C1 segment of cervical spinal cord (tissue), 14 donors: ENCODE results near the gene C6orf62.
A peak's percentile ranks its signal among the peaks of the same experiment; 100 is the strongest.
"Not testable (repeated sequence)": the region's sequence is repeated elsewhere in the genome, so short reads cannot be mapped to it uniquely, and the experiment has no call there.

Source experiments
- DNase-seq, 14 donors: peaks; one replicate each; lab custom pipeline; 2025; lab: John Stamatoyannopoulos, UW

Gene C6orf62

DNA sequence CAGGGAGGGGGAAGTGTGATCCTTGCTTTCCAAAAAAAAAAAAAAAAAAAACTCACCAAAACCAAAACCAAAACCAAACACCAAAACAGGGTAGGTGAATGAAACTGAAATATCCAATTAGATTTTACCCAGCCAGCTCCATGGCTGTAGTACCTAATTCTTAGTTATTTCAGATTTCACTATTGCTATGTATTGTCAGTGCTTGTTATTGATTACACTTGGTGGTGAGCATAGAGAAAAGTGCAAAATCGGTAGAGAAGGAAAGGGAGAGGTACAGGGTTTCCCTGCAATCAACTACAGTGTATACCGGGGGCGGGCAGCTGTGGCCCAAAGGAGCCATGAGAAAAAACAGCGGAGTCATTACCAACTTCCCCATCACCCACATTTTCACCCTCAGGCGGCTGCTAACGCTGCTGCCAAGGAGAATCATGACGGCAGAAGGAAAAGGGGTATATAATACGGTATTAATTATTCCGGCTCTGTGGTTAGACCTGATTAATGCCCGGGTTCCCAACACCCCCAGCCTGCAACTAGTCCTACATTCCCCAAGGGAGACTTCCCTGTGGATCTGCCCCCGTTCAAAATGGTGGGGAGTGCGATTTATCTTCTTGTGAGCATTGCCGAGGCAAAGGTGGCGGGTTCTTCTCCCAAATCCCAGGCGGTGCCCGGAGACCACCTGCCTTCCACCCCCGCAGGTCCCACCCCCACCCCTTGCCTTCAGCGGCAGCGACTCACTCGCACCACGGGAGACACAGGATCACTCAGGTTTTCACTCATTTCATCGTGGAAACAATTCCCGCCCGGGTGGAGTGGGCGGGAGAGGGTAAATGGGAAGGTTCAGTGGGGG is at the start of gene C6orf62:
TSS of gene C6orf62 (minus strand) at position 30 of the 847 bp plus-strand sequence. CDS start 486 bp downstream, outside the sequence.
- DNase-seq, result peak in 5 of 14 donors; percentile 10 to 38 (median 14)

DNA sequence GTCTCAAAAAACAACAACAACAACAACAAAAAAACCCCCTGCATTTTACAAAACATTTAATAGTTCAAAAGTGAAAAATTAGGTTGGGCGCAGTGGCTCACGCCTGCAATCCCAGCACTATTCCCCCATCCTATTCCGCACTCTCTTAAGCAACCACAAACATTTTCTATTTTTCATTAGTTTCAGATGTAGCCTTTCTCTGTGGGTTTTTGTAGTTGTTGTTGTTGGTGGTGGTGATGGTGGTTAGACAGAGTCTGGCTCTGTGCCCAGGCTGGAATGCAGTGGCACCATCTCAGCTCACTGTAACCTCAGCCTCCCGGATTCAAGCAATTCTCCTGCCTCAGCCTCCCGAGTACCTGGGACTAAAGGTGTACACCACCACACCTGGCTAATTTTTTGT is 49.4 kb upstream of the C6orf62 start:
- no peak for DNase-seq

DNA sequence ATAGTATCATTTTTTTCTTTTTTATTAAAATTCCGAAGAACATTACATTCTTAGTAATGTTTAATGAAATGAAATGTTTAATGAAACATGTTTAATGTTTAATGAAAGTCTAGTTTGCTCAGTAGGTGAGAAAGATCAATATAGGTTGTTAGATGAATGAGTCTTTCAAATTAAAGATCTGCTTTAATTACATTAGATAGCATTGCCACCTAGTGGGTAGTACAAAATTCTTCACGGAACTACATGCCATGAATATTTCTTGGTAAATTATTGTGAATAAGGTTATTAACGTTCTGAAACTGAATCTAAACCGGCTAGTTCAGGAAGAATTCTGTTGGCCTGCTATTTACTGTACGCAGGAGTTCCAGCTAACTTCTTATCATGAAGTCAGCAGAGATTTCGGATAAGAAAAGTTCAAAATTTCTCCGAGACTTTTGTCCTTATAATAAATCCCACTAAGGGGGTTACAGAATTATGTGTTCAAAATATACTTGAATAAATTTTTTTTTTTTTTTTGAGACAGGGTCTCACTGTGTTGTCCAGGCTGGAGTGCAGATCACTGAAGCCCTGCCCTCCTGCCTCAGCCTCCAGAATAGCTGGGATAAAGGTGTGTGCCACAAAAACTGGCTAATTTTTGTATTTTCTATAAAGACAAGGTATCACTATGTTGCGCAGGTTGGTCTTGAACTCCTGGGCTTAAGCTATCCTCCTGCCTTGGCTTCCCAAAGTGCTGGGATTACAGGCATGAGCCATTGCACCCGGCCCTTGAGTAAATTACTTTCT is 47.9 kb upstream of the C6orf62 start:
- DNase-seq, result no peak

DNA sequence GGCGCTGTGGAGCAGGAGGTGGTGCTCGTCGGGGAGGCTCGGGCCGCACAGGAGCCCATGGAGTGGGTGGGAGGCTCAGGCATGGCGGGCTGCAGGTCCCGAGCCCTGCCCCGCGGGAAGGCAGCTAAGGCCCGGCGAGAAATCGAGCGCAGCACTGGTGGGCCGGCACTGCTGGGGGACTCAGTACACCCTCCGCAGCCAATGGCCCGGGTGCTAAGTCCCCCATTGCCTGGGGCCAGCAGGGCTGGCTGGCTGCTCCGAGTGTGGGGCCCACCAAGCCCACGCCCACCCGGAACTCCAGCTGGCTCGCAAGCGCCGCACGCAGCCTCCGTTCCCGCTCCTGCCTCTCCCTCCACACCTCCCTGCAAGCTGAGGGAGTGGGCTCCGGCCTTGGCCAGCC is 47.0 kb upstream of the C6orf62 start:
- not testable (repeated sequence) for DNase-seq

GRCh38 chr6:24764833-24765828 is 46.2 kb upstream of the C6orf62 start:
- not testable (repeated sequence) for DNase-seq

- no peak for DNase-seq
These were observed 44.6 kb upstream of the C6orf62 start for GRCh38 chr6:24763578-24763977.

DNA sequence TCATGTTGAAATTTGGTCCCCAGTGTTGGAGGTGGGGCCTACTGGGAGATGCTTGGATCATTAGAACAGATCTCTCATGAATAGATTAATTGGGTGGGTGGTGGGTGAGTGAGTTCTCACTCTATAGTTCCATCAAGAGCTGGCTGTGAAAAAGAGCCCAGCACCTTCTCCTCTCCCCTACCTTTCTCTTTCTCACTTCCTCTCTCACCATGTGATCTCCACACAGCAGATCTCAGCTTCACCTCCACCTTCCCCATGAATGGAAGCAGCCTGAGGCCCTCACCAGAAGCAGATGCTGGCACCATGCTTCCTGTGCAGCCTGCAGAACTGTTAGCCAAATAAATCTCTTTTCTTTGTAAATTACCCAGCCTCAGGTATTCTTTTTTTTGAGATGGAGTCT is 42.9 kb upstream of the C6orf62 start:
- no peak for DNase-seq

- DNase-seq, result no peak
These were observed 42.4 kb upstream of the C6orf62 start for GRCh38 chr6:24761193-24761835.

DNA sequence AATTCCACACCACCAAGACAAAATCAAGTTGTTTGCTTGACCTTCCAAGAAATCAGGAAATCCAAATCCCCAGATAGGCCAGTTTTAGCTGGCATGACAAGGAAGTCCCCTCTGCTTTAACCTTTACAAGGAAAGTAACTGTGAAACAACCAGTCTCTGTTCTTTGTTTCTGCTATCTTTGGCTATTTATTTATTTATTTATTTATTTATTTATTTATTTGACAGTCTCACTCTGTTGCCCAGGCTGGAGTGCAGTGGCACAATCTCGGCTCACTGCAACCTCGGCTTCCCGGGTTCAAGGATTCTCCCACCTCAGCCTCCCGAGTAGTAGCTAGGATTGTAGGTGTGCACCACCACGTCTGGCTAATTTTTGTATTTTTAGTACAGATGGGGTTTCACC is 41.3 kb upstream of the C6orf62 start:
- DNase-seq, result no peak

GRCh38 chr6:24759718-24760117 is 40.8 kb upstream of the C6orf62 start:
- no peak for DNase-seq

DNA sequence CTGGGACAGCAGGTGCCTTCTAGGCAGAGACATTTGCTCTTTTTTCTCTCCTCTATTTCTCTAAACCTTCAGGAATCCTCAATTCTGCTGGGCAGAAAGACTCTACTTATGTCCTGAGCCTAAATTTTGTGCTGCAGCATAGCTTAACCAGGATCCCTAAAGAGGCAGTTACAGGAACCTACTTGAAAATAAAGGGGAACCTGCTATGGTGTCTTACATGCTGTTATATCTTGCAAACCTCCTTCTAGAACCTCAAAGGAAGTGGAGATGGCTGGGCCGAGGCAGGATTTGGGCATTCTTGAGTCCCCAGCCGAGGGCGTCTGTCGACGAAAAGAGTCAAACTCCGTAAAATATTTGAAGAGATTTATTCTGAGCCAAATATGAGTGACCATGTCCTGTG is 38.7 kb upstream of the C6orf62 start:
- no peak for DNase-seq

DNA sequence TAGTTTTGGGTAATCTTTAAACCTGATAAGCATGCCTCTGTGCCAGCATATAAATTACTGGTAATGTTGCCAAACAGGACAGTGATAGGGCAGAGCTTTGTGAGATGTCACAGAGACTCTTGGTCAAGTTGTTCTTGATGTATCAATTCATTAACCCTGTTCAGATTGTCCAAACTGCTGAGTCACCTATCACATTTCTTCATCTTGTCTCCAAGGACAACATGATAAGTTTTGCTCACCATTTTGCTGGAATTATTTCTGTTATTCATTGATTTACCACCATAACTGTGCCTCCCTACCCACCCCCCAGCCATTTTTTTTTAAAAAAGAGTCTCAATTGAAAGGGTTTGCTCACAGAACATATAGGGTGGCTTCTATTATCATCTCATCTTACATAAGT is 36.3 kb upstream of the C6orf62 start:
- no peak for DNase-seq

GRCh38 chr6:24754378-24754777 is 35.4 kb upstream of the C6orf62 start:
- not testable (repeated sequence) for DNase-seq

DNA sequence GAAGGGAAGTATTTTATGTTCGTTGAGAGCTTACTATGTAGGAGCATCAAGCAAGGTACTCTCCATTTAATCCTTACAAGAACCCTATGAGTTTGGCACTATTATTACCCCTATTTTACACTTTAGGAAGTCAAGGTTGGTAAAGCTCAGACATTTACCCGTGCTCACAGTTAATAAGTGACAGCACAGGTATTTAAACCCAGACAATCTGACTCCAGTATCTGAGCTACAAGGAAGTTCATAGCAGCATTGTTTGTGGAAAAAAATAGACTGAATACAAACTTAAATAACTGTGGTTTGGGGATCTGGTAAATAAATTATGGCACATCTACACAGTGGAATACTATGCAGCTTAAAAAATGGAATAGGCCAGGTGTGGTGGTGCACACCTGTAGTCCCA is 34.6 kb upstream of the C6orf62 start:
- no peak for DNase-seq

GRCh38 chr6:24752917-24753492 is 34.1 kb upstream of the C6orf62 start:
- no peak for DNase-seq

GRCh38 chr6:24752503-24752902 is 33.5 kb upstream of the C6orf62 start:
- DNase-seq, result no peak

GRCh38 chr6:24750878-24751277 is 31.9 kb upstream of the C6orf62 start:
- DNase-seq, result not testable (repeated sequence)

- DNase-seq, result no peak
These were observed 30.3 kb upstream of the C6orf62 start for GRCh38 chr6:24749297-24749696.

GRCh38 chr6:24744911-24745310 is 26.0 kb upstream of the C6orf62 start:
- peak in 1 of 14 donors; percentile 23 for DNase-seq

GRCh38 chr6:24743944-24744335 is 25.0 kb upstream of the C6orf62 start:
- DNase-seq, result no peak
